SK-N-SH (cell line): ENCODE data around the gene LAMP5.

Experiments used
- SIN3A ChIP-seq: IDR thresholded peaks from 2 replicates; pipeline ENCODE4 v1.6.1; 2012; ENCODE audit warnings: low read depth, mild to moderate bottlenecking, low read length, moderate library complexity, borderline replicate concordance
- TAF1 ChIP-seq: IDR thresholded peaks from 2 replicates; pipeline ENCODE4 v1.6.1; 2012; ENCODE audit warnings: low read depth, mild to moderate bottlenecking, low read length, moderate library complexity, borderline replicate concordance
- TF ChIP-seq, protein P1 (sequence below): IDR thresholded peaks from 2 replicates; pipeline ENCODE4 v1.6.1; 2012; ENCODE audit warnings: mild to moderate bottlenecking, low read depth, low read length, moderate library complexity
- TF ChIP-seq, protein P2 (sequence below): fragments of 200-600 bp; sonication (generic); IDR thresholded peaks from 2 replicates; pipeline ENCODE4 v1.6.1; 2017; ENCODE audit warnings: antibody characterized with exemption, mild to moderate bottlenecking, moderate library complexity
- TF ChIP-seq, protein P3 (sequence below): fragments of 150-350 bp; IDR thresholded peaks from 2 replicates; pipeline ENCODE4 v1.6.1; 2017; ENCODE audit warnings: antibody characterized with exemption, low read length, low read depth, borderline replicate concordance

DNA sequence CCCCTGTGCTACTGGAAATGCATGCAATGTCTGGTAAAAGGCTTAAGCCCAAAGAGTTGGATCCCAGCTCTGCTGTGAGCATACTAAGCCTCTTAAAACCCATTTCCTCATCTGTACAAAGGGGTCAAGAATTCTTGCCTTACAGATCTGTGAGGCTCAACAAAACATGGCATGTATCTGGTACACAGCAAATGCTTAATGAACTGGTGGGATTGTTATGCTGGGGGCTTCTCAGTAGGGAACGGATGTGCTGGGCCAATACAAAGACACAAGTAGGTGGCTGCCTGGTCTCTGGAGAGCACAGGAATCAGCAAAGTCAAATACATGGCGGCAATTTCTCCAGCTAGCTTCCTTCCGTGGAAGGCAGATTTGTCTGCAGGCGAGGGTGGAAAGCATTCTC is 62.3 kb downstream of the LAMP5 start:
- TF ChIP-seq SIN3A (no peak), TAF1 (no peak)
- TF ChIP-seq, protein P1, sequence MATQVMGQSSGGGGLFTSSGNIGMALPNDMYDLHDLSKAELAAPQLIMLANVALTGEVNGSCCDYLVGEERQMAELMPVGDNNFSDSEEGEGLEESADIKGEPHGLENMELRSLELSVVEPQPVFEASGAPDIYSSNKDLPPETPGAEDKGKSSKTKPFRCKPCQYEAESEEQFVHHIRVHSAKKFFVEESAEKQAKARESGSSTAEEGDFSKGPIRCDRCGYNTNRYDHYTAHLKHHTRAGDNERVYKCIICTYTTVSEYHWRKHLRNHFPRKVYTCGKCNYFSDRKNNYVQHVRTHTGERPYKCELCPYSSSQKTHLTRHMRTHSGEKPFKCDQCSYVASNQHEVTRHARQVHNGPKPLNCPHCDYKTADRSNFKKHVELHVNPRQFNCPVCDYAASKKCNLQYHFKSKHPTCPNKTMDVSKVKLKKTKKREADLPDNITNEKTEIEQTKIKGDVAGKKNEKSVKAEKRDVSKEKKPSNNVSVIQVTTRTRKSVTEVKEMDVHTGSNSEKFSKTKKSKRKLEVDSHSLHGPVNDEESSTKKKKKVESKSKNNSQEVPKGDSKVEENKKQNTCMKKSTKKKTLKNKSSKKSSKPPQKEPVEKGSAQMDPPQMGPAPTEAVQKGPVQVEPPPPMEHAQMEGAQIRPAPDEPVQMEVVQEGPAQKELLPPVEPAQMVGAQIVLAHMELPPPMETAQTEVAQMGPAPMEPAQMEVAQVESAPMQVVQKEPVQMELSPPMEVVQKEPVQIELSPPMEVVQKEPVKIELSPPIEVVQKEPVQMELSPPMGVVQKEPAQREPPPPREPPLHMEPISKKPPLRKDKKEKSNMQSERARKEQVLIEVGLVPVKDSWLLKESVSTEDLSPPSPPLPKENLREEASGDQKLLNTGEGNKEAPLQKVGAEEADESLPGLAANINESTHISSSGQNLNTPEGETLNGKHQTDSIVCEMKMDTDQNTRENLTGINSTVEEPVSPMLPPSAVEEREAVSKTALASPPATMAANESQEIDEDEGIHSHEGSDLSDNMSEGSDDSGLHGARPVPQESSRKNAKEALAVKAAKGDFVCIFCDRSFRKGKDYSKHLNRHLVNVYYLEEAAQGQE, result no peak
- TF ChIP-seq, protein P2, sequence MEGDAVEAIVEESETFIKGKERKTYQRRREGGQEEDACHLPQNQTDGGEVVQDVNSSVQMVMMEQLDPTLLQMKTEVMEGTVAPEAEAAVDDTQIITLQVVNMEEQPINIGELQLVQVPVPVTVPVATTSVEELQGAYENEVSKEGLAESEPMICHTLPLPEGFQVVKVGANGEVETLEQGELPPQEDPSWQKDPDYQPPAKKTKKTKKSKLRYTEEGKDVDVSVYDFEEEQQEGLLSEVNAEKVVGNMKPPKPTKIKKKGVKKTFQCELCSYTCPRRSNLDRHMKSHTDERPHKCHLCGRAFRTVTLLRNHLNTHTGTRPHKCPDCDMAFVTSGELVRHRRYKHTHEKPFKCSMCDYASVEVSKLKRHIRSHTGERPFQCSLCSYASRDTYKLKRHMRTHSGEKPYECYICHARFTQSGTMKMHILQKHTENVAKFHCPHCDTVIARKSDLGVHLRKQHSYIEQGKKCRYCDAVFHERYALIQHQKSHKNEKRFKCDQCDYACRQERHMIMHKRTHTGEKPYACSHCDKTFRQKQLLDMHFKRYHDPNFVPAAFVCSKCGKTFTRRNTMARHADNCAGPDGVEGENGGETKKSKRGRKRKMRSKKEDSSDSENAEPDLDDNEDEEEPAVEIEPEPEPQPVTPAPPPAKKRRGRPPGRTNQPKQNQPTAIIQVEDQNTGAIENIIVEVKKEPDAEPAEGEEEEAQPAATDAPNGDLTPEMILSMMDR, result no peak
- TF ChIP-seq, protein P3, sequence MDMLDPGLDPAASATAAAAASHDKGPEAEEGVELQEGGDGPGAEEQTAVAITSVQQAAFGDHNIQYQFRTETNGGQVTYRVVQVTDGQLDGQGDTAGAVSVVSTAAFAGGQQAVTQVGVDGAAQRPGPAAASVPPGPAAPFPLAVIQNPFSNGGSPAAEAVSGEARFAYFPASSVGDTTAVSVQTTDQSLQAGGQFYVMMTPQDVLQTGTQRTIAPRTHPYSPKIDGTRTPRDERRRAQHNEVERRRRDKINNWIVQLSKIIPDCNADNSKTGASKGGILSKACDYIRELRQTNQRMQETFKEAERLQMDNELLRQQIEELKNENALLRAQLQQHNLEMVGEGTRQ, result no peak
